Pons (tissue), 1 donor: Measurements from ENCODE around the gene PSMC1.
"Not testable (repeated sequence)": the region's sequence is repeated elsewhere in the genome, so short reads cannot be mapped to it uniquely, and the experiment has no call there.

Source experiments
- DNase-seq: peaks from one replicate; pipeline ENCODE4 v3.0.0-alpha.2; 2016; ENCODE audit warnings: low spot score

PSMC1 gene

DNA sequence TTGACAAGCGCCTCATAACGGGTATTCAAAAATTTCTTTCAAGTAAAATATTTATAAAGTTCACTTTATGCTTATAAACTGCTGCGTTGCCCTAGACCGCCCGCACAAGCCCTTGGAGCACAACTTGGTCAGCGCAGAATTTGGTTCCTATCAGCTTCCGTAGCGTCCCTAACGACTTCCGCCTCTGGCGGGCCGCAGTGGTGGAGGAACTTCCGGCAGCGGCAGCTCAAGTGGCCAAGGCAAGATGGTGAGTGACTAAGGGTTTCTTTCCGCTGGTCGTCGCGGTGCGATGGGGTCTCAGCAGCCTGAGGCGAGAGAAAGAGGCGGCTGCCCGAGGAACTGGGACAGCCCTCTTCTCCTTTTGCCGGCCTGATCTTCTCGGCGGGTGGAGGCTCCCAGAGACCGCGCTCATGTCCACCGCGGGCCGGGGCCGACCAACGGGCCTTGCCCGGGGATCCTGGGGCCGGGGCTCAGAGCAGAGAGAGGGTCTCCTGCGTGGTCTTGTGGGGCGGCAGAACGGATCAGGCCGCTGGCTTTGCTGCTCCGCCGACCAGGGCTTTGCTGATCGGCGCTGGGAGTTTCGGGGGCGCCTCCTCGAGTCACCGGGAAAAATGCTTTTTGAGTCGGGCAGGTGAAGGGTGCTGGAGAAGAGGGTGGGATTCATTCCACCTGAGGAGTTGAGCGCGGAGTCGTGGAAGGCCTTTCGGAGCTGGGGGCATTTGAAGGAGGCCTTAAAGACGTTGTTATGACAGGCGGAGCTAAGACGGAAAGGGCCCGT, at the start of gene PSMC1:
TSS of gene PSMC1 (plus strand) at position 200 of the 778 bp plus-strand sequence. CDS start at position 245, 45 bp downstream.
- peak; percentile 92 for DNase-seq

DNA sequence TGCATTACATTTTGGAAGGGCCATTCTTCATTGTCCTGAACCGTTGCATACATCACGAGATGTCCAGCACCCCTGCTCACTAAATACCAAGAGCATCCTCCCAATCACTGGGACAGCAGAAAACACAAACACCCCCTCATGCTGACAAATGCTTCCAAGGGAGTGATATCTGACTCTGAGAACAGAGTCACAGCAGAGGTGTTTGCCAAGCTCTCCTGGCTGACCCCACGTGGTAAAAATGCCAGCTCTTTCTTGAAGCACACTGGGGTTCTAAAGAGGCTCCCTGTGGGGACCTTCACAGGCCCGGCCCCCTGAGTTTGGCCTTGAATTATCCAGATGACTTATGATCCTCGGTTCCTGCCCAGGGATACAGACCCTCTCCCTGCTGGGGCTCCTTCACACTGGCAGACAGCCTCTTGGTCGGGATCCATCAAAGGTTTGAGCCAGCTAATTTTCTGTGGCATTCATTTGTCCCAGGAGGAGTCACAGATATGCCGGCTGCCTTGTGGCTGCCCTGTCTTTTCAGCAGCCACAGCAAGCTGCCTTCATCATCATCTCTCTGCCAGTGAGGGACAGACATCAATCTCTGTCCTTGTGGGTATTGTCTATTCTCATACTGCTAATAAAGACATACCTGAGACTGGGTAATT, 43.1 kb upstream of the PSMC1 start:
- DNase-seq = no peak

DNA sequence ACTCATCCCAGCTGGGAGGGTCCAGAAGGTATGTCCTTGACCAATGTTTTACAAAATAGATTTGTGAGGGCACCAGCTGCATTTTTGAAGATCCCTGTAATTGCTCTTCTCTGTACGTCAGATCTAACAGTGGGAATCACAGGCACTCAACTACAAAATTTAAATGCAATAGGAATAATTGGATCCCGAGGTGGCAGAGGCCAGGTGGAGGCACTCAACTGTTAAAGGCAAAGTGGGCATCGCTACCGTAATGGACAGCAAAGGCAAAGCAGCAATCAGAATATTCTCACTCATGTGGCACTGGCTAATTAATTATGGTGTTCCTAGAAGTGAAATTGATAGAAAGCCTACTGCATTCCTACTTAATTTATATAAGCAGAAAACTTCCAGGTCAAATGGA, 27.9 kb upstream of the PSMC1 start:
- no peak for DNase-seq

DNA sequence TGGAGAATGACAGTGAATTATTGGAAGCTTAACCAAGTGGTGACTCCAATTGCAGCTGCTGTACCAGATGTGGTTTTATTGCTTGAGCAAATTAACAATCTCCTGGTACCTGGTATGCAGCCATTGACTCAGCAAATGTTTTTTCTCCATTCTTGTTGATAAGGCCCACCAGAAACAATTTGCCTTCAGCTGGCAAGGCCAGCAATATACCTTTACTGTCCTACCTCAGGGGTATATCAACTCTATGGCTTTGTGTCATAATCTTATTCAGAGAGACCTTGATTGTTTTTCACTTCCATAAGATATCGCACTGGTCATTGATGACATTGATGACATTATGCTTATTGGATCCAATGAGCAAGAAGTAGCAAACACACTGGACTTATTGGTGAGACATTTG, 26.4 kb upstream of the PSMC1 start:
- not testable (repeated sequence) for DNase-seq

DNA sequence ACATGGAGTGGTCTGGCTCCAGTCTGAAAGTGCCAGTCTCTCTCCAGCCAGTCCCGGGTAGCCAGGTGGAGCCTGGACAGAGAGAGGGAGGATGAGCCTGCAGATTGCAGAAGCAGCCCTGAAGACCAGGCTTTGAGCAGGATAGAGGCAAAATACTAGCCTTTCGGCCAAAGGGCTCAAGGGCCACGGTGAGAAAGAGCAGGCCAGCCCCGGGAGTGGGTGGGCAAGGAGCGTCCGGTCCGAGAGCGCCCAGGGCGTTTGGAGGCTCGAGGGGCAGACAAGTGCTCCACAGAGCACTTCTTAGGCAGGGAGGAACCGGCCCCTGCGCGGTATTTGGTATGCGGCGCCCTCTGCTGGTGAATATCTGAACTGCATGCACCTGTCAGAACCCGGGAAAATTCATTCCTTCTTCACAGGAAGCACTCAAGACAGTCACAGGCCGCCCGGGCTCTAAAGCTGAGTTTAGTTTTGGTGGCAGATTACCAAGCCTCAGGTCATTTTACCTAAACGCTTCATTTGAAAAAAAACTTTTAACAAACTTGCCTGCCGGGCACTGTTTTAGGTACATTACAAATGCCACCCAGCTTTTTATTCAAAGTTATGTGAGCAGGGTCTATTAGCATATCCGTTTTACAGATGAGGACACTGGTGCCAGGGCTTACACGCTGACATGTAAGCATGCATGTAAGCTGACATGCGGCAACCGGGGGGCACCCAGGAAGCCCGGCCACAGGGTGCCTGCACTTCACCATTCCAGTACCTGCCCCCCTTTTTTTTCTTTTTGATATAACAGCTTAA, 21.0 kb upstream of the PSMC1 start:
- peak; percentile 25 for DNase-seq

DNA sequence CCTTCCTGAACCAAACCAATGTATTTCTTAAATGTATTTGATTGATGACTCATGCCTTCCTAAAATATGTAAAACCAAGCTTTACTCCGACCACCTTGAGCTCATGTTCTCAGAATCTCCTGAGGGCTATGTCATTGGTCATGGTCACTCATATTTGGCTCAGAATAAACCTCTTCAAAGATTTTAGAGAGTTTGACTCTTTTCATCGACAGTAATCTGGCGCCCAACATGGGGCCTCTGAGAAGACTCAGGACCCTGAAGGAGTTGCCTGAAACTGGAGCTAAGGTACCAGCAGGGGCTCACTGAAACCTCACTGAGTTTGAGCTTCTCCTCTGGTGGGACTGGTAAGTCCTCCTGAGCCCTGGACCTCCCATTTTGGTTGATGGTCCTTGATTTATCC, 17.2 kb upstream of the PSMC1 start:
- no peak for DNase-seq

DNA sequence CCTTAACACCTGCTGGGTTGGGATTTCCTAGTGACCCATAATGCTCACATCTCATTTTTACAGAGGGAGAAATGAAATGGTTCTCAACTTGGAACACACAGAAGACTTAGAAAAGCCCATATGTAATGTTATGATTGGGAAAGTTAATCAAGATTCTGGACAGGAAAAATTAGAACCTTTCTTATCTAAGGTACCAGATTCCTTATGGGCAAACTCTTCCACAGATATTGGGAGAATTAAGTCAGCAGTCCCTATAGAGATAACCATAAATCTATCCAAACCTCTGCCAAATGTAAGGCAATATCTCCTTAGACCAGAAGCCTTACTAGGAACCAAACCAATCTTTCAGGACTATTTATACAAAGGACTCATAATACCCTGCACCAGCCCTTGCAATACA, 13.9 kb upstream of the PSMC1 start:
- no peak for DNase-seq

DNA sequence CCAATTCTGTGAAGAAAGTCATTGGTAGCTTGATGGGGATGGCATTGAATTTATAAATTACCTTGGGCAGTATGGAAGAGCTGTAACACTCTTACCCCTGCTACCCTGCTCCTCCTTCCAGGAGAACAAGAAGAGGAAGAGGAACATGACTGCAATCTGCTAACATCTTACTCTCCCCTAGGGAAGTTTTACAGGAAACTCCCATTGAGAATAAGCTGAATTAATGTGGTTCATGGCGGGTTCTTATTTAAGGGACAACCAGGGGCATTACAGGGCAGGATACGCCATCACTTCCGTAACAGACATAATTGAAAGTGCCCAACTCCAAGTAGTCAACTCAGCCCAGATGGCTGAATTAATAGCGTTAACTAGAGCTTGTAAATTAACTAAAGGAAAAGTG, 9.4 kb upstream of the PSMC1 start:
- DNase-seq = no peak

DNA sequence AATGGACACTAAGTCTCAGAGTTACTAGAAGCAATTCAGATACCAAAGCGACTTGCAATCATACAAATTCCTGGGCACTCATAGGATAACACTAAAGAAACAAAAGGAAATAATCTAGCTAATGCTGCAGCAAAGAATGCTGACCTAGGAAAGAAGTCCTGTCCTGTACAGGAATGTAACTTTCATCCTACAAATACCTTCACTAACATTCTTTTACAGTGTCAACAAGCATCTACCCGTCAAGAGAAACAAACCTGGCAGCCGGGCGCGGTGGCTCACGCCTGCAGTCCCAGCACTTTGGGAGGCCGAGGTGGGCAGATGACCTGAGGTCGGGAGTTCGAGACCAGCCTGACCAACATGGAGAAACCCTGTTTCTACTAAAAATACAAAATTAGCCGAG, 8.9 kb upstream of the PSMC1 start:
- DNase-seq = not testable (repeated sequence)

DNA sequence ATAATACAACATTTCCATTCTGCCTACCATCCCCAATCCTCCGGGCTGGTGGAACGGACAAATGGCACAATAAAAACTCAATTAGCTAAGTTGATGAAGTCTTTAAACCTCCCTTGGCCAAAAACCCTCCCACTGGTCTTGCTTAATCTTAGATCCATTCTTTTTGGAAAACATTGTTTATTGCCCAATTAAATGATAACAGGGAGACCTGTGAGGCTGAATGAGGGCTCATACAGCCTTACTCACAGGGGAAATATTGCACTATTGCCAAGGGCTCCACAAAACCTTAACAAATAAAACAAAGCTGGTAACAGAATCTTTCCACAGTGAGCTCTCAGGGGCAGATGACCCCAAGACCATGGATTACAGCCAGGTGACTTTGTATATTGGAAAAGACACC, 7.8 kb upstream of the PSMC1 start:
- no peak for DNase-seq

DNA sequence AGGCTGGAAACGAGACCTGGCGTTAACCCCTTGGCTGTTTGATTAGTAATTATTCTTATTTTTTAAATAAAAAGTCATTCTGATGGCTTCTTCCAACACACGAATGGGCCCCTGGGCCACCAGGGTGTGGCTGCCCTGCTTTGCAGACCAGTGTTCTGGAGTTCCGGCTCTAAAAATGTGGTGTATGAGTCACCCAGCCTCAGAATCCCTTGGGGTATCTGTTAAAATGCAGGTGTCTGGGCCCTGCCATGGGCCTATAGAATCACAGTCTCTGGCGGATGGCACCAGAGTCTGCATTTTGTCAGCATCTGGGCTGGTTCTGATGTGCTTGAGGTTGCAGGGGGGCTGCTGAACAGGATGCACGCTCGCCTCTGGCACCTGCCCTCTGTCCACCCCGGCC, 2.5 kb upstream of the PSMC1 start:
- DNase-seq = no peak

DNA sequence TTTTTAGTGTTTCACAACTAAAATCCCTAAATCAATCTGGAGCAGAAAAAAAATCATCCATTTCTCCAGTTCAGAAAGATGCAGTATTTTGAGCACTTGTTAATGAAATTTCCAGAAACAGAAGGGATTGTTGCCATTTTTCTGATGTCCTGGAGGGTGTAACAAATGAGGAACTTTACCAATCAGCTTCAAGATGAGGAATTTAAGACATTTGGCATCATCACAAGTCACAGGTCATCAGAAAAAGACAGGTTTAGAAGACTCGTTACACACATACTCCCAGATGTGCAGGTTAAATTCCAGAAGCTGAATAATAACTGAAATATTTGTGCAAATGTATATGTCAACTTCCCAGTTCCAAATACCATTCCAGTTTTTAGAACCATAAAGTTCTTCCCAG, 482 bp upstream of the PSMC1 start:
- no peak for DNase-seq

DNA sequence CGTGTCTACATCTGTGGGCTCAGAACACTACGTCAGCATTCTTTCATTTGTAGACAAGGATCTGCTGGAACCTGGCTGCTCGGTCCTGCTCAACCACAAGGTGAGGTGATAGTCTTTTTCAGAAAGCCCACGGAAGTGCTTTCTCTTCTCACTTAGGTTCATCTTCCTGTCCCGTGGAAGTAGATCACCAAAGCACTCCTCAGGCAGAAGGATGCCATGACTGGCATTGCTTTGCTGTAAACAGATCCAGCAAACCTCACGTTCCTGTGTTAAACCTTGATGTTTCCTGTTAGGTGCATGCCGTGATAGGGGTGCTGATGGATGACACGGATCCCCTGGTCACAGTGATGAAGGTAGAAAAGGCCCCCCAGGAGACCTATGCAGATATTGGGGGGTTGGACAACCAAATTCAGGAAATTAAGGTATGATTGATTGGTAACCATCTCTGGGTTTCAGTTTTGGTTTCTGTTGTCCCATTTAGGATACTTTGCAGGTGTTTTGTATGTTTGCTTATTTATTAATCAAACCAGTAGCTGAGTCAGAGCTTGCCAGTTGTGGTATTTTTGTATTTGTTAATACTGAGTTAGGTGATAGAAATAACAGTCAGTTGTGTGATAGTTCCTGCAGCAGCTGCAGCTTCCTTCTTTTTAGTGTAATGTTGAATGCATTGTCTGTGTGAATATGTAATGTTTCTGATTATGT, 7.5 kb downstream of the PSMC1 start:
- no peak for DNase-seq

DNA sequence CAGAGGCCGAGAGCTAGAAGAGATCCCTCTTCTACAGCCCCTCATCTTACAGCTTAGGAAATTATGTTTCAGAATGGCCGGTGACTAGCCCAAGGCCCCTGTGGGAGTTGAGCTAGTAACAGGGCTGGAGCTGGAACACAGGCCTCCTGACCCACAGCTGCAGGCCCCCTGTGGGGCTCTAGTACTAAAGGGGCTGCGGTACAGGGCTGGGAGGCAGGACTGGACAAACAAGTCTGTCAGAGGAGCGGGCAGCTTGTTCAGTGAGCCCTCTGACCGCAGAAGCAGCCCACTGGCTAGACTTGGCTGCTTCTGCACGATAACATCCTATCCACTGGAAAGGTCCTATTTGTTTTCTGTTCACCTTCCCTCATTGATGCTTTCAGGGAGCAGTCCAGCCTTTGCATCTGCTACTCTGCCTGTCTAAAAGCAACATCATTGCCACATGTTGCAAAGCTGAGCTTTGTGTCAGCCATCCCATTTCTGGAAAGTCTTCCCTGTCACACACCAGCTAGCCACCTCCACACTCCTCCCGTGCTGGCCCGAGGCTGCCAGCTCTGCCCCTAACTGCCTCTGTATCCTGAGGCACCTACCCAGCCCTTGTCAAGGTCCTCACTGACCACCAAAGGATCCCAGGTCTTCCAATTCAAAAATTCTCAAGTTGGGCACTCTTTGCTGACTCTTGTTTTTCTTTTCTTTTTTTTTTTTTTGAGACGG, 10.2 kb downstream of the PSMC1 start:
- no peak for DNase-seq

DNA sequence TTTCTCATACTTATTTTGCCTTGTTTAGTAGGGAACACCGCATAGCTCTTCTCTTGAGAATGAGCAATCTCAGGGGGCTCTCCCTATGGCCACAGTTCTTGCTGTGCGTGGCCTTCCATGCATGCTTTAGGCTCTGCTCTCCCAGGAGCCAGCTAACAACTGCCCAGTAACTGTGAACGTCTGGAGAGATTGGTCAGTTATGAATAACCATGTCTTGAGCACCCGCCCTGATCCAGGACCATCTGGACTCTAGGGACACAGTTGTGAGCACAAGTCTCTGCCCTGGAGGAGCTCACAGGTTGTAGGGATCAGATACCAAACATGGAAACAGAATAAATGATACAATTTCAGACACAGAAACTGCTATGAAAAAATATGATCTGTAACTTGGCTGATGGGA, 12.1 kb downstream of the PSMC1 start:
- DNase-seq = no peak

DNA sequence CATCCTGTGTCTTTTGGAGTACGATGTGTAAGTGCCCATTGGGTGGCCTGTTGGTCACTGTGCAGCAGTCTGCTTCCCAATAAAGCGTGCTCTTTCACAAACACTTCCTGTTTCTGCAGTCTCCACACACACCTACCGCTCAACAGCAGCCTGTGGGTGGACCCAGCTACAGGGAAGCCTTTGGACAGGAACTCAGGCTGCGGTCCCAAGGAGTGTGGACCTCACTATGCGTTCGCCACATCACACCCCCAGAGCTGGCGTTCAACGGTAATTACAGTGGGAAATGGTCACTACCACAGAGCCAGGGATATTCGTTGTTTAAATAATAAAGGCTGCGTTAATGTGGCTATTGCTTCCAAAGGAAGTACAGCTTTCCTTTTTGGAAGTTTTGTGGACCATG, 16.2 kb downstream of the PSMC1 start:
- DNase-seq = no peak

DNA sequence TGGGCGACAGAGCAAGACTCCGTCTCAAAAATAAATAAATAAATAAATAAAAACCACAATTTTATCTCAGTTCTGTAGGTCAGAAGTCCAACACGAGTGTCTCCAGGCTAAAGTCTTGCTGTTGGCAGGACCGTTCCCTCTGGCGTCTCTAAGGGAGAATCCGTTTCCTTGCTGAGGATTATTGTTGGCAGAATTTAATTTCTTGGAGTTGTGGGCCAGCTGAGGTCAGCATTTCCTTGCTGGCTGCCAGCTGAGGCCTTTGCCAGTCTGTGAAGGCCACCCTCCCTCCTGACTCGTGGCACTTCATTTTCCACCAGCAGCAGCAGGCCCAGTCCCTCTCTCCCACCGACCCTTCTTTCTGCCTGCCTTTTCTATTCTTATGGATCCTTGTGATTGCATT, 17.2 kb downstream of the PSMC1 start:
- no peak for DNase-seq

DNA sequence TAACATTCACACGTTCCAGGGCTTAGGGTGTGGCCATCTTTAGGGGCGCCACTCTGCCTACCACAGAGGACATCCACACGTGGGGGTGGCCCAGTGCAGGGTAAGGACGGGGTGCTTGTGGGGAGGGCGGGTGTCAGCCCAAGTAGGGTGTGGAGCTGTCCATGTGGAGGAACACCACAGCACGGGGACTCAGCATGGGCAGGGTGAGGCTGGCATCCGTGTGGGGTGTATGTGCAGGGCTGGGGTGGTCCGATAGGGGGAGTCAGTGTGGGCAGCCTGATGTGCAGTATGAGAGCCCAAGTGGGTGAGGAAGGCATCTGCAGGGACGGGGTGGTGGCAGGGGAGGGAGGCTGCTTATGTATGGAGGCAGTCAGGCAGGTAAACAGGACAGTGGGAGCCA, 17.7 kb downstream of the PSMC1 start:
- DNase-seq = no peak

DNA sequence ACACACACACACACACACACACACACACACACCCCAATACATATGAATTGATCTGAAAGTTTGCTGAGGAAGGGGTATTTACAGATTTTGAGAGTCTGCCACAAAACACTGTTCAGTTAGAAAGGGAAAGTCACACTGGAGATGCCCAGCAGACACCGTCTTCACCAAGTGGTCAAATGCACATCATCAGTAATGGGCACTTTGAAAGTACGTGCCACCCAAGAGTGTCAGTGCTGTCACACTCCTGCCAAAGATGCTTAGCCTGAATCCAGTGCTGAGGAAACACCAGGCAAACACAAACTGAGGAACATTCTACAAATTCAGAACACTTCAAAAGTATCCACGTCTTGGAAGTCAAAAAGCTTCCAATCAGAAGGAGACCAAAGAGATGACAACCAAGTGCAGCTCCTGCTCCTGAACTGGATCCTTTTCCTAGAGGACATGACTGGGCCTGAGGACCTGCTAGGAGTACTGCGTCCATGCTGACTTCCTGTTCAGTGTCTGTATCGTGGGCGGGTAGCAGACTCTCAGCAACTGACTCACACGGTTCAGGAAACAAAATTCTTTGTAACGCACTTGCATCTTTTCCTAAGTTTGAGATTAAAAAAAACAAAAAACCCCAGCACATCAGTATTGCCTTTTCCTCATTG, 18.6 kb downstream of the PSMC1 start:
- DNase-seq = no peak

DNA sequence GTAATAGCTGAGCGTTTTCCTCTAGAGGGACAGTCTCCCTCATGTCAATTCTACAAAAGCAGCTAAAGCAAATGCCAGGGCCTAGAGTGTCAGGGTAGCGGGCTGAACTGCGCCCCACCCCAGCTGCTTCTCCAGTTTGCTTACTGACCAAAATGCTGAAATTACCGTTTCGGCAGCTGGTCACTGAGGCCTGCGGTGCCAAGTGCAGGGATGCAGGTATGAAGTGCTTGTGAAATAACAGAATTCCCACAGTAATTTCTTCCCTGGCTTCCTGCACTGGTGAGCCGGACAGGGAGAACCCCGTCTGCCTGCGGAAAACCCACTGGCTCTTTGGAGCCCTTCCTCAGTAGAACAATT, 19.1 kb downstream of the PSMC1 start:
- no peak for DNase-seq

DNA sequence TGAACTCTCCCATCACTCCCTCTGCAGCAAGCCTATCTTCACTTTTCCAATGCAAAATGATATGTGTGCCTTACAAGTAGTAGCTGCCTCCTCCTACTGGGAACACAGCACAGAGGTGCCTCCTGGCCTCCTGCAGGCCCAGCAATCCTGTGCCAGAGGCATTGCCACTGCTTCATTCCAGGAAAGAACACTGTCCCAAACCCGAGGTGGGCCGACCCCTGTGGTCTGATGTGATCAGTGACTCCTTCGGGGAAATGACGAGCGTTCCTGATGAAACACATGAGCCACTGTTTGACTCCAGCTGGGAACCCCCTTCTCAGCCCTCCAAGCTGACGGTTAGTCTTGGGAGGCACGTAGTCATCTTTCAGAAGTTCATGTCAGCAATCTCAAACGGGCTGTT, 19.5 kb downstream of the PSMC1 start:
- no peak for DNase-seq
